Renal cortical epithelial cell (primary cell): ENCODE results near the gene ATF5. TPM values are rescaled to one million over a fixed set of nuclear protein-coding genes. Genes with fewer than 3 reads are reported as not detected.
A peak's percentile ranks its signal among the peaks of the same experiment; 100 is the strongest.
"Not testable (repeated sequence)": the region's sequence is repeated elsewhere in the genome, so short reads cannot be mapped to it uniquely, and the experiment has no call there.

Source experiments
- DNase-seq: peaks from one replicate; pipeline ENCODE4 v3.0.0-alpha.2; 2011; ENCODE audit warnings: low read depth
- total RNA-seq: library from RNA; depleted of rRNA; stranded (reverse); fragments of >200 nt; gene quantifications from 2 replicates; pipeline ENCODE4 v1.2.3, GENCODE V29; 2014

ATF5 gene
- total RNA-seq, 1 donor from 2014 or later = 8.7 TPM

- DNase-seq = no peak
Measured at GRCh38 chr19:49923055-49924003, 5.7 kb upstream of the ATF5 start.

GRCh38 chr19:49924004-49924880 lies 4.8 kb upstream of the ATF5 start:
- no peak for DNase-seq

GRCh38 chr19:49924881-49925210 lies 4.2 kb upstream of the ATF5 start:
- DNase-seq = not testable (repeated sequence)

GRCh38 chr19:49925486-49925885 lies 3.5 kb upstream of the ATF5 start:
- no peak for DNase-seq

GRCh38 chr19:49926515-49926914 lies 2.5 kb upstream of the ATF5 start:
- no peak for DNase-seq

GRCh38 chr19:49927526-49928264 lies 1.3 kb upstream of the ATF5 start:
- DNase-seq = no peak

- DNase-seq = peak; percentile 93
Measured at GRCh38 chr19:49929611-49930482, 842 bp downstream of the ATF5 start.

GRCh38 chr19:49930483-49931011 lies 1.5 kb downstream of the ATF5 start:
- no peak for DNase-seq

GRCh38 chr19:49931293-49932040 lies 2.5 kb downstream of the ATF5 start:
- DNase-seq = no peak

- peak; percentile 79 for DNase-seq
Measured at GRCh38 chr19:49932041-49932451, 3.0 kb downstream of the ATF5 start.

GRCh38 chr19:49932731-49933131 lies 3.7 kb downstream of the ATF5 start:
- no peak for DNase-seq

- no peak for DNase-seq
Measured at GRCh38 chr19:49933643-49934042, 4.6 kb downstream of the ATF5 start.

GRCh38 chr19:49936549-49936948 lies 7.5 kb downstream of the ATF5 start:
- DNase-seq = no peak

GRCh38 chr19:49937750-49938381 lies 8.9 kb downstream of the ATF5 start:
- peak; percentile 31 for DNase-seq

- no peak for DNase-seq
Measured at GRCh38 chr19:49938662-49939061, 9.7 kb downstream of the ATF5 start.

- no peak for DNase-seq
Measured at GRCh38 chr19:49939721-49940481, 10.9 kb downstream of the ATF5 start.

- DNase-seq = no peak
Measured at GRCh38 chr19:49940482-49940791, 11.4 kb downstream of the ATF5 start.

- not testable (repeated sequence) for DNase-seq
Measured at GRCh38 chr19:49944567-49944966, 15.6 kb downstream of the ATF5 start.

- DNase-seq = no peak
Measured at GRCh38 chr19:49946415-49946814, 17.4 kb downstream of the ATF5 start.
